ENCODE measurements around the gene LRRC31.

LRRC31 gene

GRCh38 chr3:169822983-169823382 is 46.8 kb downstream of the LRRC31 start:
- Histone ChIP-seq H3K27ac (ENCODE audit: extremely low read depth, low read depth, low read length) (no peak overlapping the region), H3K4me1 (ENCODE audit: control insufficient read depth, insufficient read depth, low read length) (no peaks in the 10 kb centered on the region), H3K4me3 (ENCODE audit: low read depth, low read length) (no peak overlapping the region), H3K9me3 (ENCODE audit: control insufficient read depth, insufficient read depth, low read depth, low read length) (no peaks in the 10 kb centered on the region), H3K36me3 (ENCODE audit: control insufficient read depth in 2 of 2, insufficient read depth in 1 of 2, low read length in 2 of 2) (no peaks in the 10 kb centered on the region)
- CTCF ChIA-PET: no interaction called here
- no peak for TF ChIP-seq ELK4 (IDR thresholded peaks at IDR 0.05; ENCODE audit: borderline replicate concordance, low read depth, low read length)
- no peak for TF ChIP-seq ZNF404 (tag by site-specific recombination; IDR thresholded peaks at IDR 0.05)
- TF ChIP-seq ZFHX2 (tag by site-specific recombination; conservative IDR thresholded peaks at IDR 0.05): no peak
- no peak for TF ChIP-seq ZNF530 (tag by site-specific recombination; IDR thresholded peaks at IDR 0.05; ENCODE audit: low read depth)
- TF ChIP-seq ZNF707 (tag by site-specific recombination; IDR thresholded peaks at IDR 0.05): no peak
- TF ChIP-seq ZNF514 (tag by site-specific recombination; IDR thresholded peaks at IDR 0.05): no peak
- no peak for TF ChIP-seq ZNF114 (tag by site-specific recombination; IDR thresholded peaks at IDR 0.05)
- TF ChIP-seq ZBTB11 (tag by site-specific recombination; conservative IDR thresholded peaks at IDR 0.05; ENCODE audit: low read depth): no peak
- no peak for TF ChIP-seq ZNF16 (tag by site-specific recombination; IDR thresholded peaks at IDR 0.05; ENCODE audit: low read depth)
- no peak for TF ChIP-seq KLF9 (tag by site-specific recombination; IDR thresholded peaks at IDR 0.05; ENCODE audit: low read depth)
- no peak for TF ChIP-seq ZNF350 (tag by site-specific recombination; IDR thresholded peaks at IDR 0.05)
- POLR2A ChIA-PET: no interaction called here

GRCh38 chr3:169822540-169822939 is 47.2 kb downstream of the LRRC31 start:
- ChIA-PET POLR2A (no interaction called here), CTCF (no interaction called here)
- no peaks in the 10 kb centered on the region for H3K9me3 ChIP-seq (ENCODE audit: control insufficient read depth, insufficient read depth, low read depth, low read length)
- H3K36me3 ChIP-seq (ENCODE audit: control insufficient read depth in 2 of 2, insufficient read depth in 1 of 2, low read length in 2 of 2): no peaks in the 10 kb centered on the region
- no peak for TF ChIP-seq ELK4 (IDR thresholded peaks at IDR 0.05; ENCODE audit: borderline replicate concordance, low read depth, low read length)
- H3K27ac ChIP-seq (ENCODE audit: extremely low read depth, low read depth, low read length): no peak overlapping the region
- H3K4me1 ChIP-seq (ENCODE audit: control insufficient read depth, insufficient read depth, low read length): no peaks in the 10 kb centered on the region
- H3K4me3 ChIP-seq (ENCODE audit: low read depth, low read length): no peak overlapping the region

GRCh38 chr3:169822091-169822490 is 47.6 kb downstream of the LRRC31 start:
- Histone ChIP-seq H3K4me3 (ENCODE audit: low read depth, low read length) (no peak overlapping the region), H3K9me3 (ENCODE audit: control insufficient read depth, insufficient read depth, low read depth, low read length) (no peaks in the 10 kb centered on the region), H3K36me3 (ENCODE audit: control insufficient read depth in 2 of 2, insufficient read depth in 1 of 2, low read length in 2 of 2) (no peaks in the 10 kb centered on the region), H3K27ac (ENCODE audit: extremely low read depth, low read depth, low read length) (no peak overlapping the region), H3K4me1 (ENCODE audit: control insufficient read depth, insufficient read depth, low read length) (no peaks in the 10 kb centered on the region)
- ChIA-PET POLR2A (no interaction called here), CTCF (no interaction called here)
- TF ChIP-seq ZSCAN16 (tag by site-specific recombination; IDR thresholded peaks at IDR 0.05) (no peak), OVOL3 (tag by site-specific recombination; IDR thresholded peaks at IDR 0.05) (no peak), HOXD13 (CRISPR knock-in tag; IDR thresholded peaks at IDR 0.05; ENCODE audit: borderline replicate concordance) (no peak), ZNF558 (tag by site-specific recombination; IDR thresholded peaks at IDR 0.05) (no peak), ZFP3 (tag by site-specific recombination; IDR thresholded peaks at IDR 0.05; ENCODE audit: low read depth) (no peak), PRDM4 (tag by site-specific recombination; IDR thresholded peaks at IDR 0.05) (no peak), OSR2 (tag by site-specific recombination; IDR thresholded peaks at IDR 0.05) (no peak), ZNF155 (tag by site-specific recombination; IDR thresholded peaks at IDR 0.05) (no peak), ZNF510 (tag by site-specific recombination; IDR thresholded peaks at IDR 0.05; ENCODE audit: insufficient replicate concordance) (no peak), KLF7 (tag by site-specific recombination; IDR thresholded peaks at IDR 0.05; ENCODE audit: borderline replicate concordance) (no peak)
